LNCAP (cell line): ENCODE measurements around the gene C10orf71.

Source experiments
- CTCF ChIP-seq: fragments of 450-650 bp; IDR thresholded peaks from 2 replicates; pipeline ENCODE4 v1.5.1; 2017; ENCODE audit warnings: mild to moderate bottlenecking

Gene C10orf71

DNA sequence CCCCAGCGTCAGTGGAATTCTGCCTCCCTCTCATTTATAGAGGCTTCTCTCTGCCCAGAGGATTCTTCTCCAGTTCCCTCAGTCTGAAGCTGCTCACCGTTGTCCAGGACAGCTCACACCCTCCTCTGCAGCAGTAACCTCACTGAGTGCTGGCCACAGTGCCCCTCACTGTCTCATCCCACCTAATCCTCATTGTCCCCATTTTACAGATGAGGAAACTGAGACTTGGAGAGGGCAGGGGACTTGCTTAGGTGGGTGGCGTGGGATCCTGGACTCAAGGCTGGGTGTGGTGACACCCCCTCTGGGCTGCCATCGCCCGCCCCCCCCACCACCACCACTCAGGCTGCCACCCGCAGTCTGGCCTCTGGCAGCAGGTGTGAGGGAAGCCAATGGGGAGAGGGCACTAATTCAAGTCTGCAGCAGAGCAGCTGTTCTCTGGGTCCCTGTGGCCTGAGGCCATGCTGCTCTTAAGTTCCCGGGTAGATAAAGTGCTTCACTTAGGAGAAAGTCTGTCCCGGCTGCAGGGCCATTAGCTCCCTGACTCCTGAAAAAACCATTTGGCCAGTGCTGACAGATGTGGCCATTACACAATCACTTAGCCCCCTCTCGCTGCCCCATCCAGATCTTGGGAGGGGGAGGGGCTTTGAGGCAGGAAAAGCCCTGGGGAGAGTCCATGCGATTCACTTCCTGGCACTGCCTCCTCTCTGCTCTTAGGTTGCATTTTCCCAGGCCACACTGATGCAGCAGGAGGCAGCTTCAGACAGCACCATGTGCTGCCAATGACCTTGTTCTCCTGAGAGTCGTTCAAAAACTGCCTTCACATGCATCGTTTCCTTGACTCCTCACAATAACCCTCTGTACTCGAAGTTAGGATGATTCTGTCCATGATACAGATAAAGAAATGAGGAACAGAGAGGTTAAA is 60.6 kb downstream of the C10orf71 start:
- no peak for TF ChIP-seq CTCF

DNA sequence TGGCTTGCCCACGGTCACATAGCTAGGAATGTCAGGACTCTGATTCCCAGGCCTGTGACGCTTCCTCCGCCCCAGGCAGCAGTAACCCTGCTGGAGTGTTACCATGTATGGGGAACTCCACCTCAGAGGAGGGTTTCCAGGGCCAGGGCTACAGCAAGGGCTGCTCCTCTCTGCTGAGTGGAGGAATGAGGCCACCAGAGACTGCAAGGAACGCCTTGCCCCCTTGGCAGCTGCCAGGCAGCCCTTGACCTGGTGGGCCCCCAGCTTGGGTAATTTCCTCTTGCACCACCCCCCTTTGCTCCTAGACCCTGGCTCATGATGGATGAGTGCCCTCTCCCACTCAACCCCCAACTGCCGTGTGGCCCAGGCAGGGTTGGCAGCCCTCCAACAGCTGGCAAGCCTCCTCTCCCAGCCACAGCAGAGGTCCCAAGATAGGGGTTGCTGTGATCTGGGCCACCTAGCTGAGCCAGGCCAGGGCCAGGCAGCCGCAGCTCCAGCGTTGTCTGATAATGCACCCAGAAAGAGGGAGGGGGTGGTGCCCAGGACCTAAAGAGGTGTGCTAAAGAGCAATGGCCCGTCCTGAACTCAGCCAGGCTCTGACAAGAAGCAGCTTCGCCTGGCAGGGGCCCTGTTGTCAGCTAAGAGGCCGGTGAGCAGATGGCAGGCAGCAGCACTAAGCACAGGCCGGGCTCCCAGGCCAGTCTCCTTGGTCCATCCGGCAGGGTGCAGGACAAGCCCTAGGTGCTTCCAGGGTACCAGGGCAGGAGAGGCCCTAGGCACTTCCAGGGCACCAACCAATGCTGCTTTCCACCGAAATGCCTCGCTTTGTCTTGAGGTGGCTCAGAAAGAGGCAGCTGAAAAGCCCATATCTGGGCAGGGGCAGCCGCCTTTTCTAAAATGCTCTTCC is 61.6 kb downstream of the C10orf71 start:
- no peak for TF ChIP-seq CTCF

GRCh38 chr10:49361178-49361554 is 62.2 kb downstream of the C10orf71 start:
- no peak for TF ChIP-seq CTCF

DNA sequence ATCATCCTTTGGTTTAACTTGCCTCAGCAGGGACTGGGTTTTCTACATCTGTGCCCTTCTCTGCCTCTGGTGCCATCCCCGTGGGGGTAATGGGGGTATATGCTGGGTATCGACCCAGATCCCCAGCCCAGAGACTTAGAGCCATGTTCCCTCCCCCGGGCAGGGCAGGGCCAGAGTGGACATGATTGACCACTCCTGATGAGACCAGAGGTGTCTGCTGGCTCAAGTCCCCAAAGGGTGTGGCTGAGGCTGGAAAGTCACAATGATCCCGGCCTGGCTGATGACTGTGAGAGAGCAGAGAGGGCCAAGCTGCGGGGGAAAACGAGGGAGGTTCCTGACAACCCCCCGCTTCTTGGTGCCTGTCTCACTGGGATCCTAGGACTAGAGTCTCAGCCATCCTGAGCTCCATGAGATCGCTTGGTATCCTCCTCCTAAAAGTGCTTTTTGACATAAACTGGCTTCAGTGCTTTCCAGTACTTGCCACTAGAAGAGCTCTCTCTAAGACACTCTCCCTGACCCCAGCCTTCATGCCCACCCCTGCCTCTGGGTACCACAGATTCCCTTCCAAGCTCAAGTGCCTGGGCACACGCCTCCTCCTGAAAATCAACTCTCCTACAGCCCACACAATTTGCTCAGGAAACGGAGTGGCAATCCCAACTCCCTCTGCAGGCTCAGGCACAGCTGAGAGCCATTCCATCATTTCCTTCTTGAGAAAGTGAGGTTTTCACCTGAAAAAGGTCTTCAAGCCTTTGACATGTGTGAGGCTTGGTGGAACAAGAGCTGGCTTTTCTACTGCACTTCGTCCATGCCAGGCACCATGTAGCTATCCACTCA is 63.0 kb downstream of the C10orf71 start:
- no peak for TF ChIP-seq CTCF

- no peak for TF ChIP-seq CTCF
Measured at GRCh38 chr10:49362596-49363260, 63.8 kb downstream of the C10orf71 start.

DNA sequence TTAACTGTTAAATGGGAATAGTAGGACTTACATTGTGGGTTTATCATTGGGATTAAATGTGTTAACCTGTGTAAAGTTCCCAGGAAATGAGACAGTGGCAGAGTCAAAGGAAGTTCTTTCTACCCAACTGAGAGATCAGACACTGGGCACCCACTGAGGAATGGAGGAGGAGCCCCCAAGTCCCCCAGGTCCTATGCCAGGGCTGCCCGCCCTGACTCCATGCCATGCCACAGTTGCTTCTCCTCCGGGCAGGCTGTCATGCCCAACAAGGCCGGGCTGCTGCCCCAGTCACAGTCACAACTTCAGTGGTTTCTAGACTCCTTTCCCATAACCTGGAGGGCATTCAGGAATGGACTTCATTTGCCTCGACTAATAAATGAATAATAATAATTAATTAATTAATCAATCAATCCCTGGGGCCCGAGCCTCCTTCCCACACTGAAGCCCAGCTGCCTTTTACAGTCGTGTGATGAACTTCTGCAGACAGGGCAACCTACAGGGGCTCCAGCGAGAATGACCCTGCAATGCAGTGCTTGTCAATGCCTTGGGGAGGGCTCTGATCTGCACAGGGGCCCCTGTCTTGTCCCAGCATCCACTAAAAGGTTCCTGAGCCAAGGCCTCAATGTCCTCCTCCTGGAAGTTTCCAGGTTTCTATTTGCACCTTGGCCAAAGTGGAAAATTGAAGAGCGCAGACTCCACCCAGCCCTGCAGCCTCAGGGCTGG is 64.5 kb downstream of the C10orf71 start:
- no peak for TF ChIP-seq CTCF
